ENCODE results near the gene SLC38A6. TPM values are rescaled to one million over a fixed set of nuclear protein-coding genes. Genes with fewer than 3 reads are reported as not detected.

The SLC38A6 gene
- total RNA-seq, 2 experiments from 2014 or later, result 9.4 to 10.0 TPM

DNA sequence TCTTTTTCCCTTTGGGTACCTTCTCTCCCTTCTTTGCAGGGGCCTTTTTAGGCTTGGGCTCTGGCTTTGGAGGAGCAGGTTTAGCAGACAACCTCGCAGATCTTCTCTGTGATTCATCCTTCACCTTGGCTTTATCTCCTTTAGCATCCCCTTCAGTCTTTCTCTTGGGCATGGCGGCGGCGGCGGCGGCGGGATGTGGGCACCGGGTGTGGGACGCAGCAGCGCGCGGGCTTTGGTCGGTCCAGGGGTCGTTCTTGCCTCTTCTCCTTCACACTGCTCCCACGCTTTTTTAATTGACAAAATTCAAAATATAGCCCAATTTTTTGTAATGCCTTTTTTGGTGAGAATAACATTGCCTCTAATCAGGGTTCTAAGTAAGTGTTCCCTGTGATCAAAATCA lies 8.8 kb upstream of the SLC38A6 start:
- Histone ChIP-seq H3K27me3 (ENCODE audit: control insufficient read depth in 1 of 2, insufficient read depth in 2 of 2, low read length in 2 of 2) (no peaks in the 10 kb centered on the region), H3K4me3 (ENCODE audit: low read length) (no peak overlapping the region), H3K36me3 (ENCODE audit: insufficient read depth, low read length) (no peaks in the 10 kb centered on the region), H3K9me3 (ENCODE audit: control insufficient read depth in 1 of 2, insufficient read depth in 1 of 2, low read length in 2 of 2) (no peaks in the 10 kb centered on the region), H3K4me1 (ENCODE audit: insufficient read depth, low read length) (no peaks in the 10 kb centered on the region), H3K27ac (ENCODE audit: low read depth in 1 of 2, low read length in 2 of 2) (no peak overlapping the region)
- intact Hi-C loops (cut with DNase I, micrococcal nuclease), result loop anchor here in 1 of 2 experiments (10.0 kb wide), 2 partner anchors 887 to 1487 kb away; partner anchors contain the start of genes JKAMP and L3HYPDH
- ATAC-seq (ENCODE audit: poor library complexity) (no peak), DNase-seq (no peak)
- POLR2A ChIA-PET, result no interaction called here
- H3K27ac Mint-ChIP-seq, result no peak overlapping the region
- H3K4me3 Mint-ChIP-seq, result no peak overlapping the region
- TF ChIP-seq, protein P1, sequence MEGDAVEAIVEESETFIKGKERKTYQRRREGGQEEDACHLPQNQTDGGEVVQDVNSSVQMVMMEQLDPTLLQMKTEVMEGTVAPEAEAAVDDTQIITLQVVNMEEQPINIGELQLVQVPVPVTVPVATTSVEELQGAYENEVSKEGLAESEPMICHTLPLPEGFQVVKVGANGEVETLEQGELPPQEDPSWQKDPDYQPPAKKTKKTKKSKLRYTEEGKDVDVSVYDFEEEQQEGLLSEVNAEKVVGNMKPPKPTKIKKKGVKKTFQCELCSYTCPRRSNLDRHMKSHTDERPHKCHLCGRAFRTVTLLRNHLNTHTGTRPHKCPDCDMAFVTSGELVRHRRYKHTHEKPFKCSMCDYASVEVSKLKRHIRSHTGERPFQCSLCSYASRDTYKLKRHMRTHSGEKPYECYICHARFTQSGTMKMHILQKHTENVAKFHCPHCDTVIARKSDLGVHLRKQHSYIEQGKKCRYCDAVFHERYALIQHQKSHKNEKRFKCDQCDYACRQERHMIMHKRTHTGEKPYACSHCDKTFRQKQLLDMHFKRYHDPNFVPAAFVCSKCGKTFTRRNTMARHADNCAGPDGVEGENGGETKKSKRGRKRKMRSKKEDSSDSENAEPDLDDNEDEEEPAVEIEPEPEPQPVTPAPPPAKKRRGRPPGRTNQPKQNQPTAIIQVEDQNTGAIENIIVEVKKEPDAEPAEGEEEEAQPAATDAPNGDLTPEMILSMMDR (IDR thresholded peaks at IDR 0.05), result no peak
- CTCF ChIA-PET, result no interaction called here
- H3K9me3 Mint-ChIP-seq, result no peaks in the 10 kb centered on the region
- peaks cover 22% of the 10 kb centered on the region for H3K36me3 Mint-ChIP-seq (ENCODE audit: low read depth)
- H3K27me3 Mint-ChIP-seq, result no peaks in the 10 kb centered on the region
- peaks cover 18% of the 10 kb centered on the region for H3K4me1 Mint-ChIP-seq (ENCODE audit: low read depth)

DNA sequence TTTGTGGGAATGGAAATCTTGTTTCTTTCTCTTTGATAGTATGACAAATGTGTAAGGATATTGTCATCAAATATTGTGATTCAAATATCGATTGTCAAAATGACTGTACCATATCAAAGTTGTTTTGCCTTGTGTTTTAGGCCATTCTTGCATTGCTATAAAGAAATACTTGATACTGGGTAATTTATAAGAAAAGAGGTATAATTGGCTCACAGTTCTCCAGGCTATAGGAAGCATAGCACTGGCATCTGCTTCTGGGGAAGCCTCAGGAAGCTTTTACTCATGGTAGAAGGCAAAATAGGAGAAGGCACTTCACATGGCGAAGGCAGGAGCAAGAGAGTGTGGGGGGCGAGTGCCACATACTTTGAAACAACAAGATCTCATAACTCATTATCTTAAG lies 8.0 kb upstream of the SLC38A6 start:
- H3K27me3 ChIP-seq (ENCODE audit: control insufficient read depth in 1 of 2, insufficient read depth in 2 of 2, low read length in 2 of 2), result no peaks in the 10 kb centered on the region
- POLR2A ChIA-PET, result no interaction called here
- Mint-ChIP-seq H3K27ac (no peak overlapping the region), H3K36me3 (ENCODE audit: low read depth) (peaks cover 22% of the 10 kb centered on the region), H3K9me3 (no peaks in the 10 kb centered on the region), H3K4me1 (ENCODE audit: low read depth) (peaks cover 23% of the 10 kb centered on the region), H3K27me3 (no peaks in the 10 kb centered on the region), H3K4me3 (no peak overlapping the region)
- H3K36me3 ChIP-seq (ENCODE audit: insufficient read depth, low read length), result no peaks in the 10 kb centered on the region
- H3K4me3 ChIP-seq (ENCODE audit: low read length), result no peak overlapping the region
- no peaks in the 10 kb centered on the region for H3K9me3 ChIP-seq (ENCODE audit: control insufficient read depth in 1 of 2, insufficient read depth in 1 of 2, low read length in 2 of 2)
- intact Hi-C loops (cut with DNase I, micrococcal nuclease), result loop anchor here in 1 of 2 experiments (10.0 kb wide), 2 partner anchors 888 to 1488 kb away; partner anchors contain the start of genes JKAMP and L3HYPDH
- no peak for ATAC-seq (ENCODE audit: poor library complexity)
- TF ChIP-seq, protein P1 (IDR thresholded peaks at IDR 0.05), result no peak
- no peak overlapping the region for H3K27ac ChIP-seq (ENCODE audit: low read depth in 1 of 2, low read length in 2 of 2)
- DNase-seq, result no peak
- CTCF ChIA-PET, result no interaction called here
- H3K4me1 ChIP-seq (ENCODE audit: insufficient read depth, low read length), result no peaks in the 10 kb centered on the region

DNA sequence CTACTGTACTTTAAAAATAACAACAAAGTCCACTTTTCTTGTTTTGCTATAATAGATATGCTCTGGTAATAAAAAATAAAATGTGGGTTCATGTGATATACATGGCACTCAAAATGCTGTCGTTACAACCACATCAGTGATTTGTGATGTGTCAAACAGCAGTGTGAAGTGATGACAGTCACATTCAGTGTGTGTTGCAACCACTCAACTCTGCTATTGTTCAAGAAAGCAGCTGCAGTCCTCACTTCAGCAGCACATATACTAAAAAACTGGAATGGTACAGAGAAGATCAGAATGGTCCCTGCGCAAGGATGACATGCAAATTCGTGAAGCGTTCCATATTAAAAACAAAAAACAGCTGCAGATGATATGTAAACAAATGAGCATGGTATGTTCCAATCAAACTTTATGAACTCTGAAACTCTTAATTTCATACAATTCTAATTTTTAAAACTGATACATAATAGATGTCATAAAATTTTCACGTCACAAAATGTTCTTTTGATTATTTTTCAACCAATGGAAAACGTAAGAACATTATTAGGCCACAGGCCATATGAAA lies 6.9 kb upstream of the SLC38A6 start:
- TF ChIP-seq, protein P1 (IDR thresholded peaks at IDR 0.05), result no peak
- no peaks in the 10 kb centered on the region for H3K9me3 ChIP-seq (ENCODE audit: control insufficient read depth in 1 of 2, insufficient read depth in 1 of 2, low read length in 2 of 2)
- Mint-ChIP-seq H3K36me3 (ENCODE audit: low read depth) (peaks cover 22% of the 10 kb centered on the region), H3K27me3 (no peaks in the 10 kb centered on the region), H3K4me1 (ENCODE audit: low read depth) (peaks cover 32% of the 10 kb centered on the region), H3K27ac (no peak overlapping the region), H3K9me3 (no peaks in the 10 kb centered on the region), H3K4me3 (no peak overlapping the region)
- intact Hi-C loops (cut with DNase I, micrococcal nuclease), result loop anchor here in 1 of 2 experiments (10.0 kb wide), 2 partner anchors 889 to 1489 kb away; partner anchors contain the start of genes JKAMP and L3HYPDH
- POLR2A ChIA-PET, result no interaction called here
- H3K27ac ChIP-seq (ENCODE audit: low read depth in 1 of 2, low read length in 2 of 2), result no peak overlapping the region
- H3K4me1 ChIP-seq (ENCODE audit: insufficient read depth, low read length), result no peaks in the 10 kb centered on the region
- ATAC-seq (ENCODE audit: poor library complexity) (no peak), DNase-seq (no peak)
- H3K4me3 ChIP-seq (ENCODE audit: low read length), result no peak overlapping the region
- CTCF ChIA-PET, result no interaction called here
- H3K36me3 ChIP-seq (ENCODE audit: insufficient read depth, low read length), result no peaks in the 10 kb centered on the region
- no peaks in the 10 kb centered on the region for H3K27me3 ChIP-seq (ENCODE audit: control insufficient read depth in 1 of 2, insufficient read depth in 2 of 2, low read length in 2 of 2)
